ENCODE measurements around the gene CDT1.
A peak's percentile ranks its signal among the peaks of the same experiment; 100 is the strongest.
"Not testable (repeated sequence)": the region's sequence is repeated elsewhere in the genome, so short reads cannot be mapped to it uniquely, and the experiment has no call there.

Gene CDT1

DNA sequence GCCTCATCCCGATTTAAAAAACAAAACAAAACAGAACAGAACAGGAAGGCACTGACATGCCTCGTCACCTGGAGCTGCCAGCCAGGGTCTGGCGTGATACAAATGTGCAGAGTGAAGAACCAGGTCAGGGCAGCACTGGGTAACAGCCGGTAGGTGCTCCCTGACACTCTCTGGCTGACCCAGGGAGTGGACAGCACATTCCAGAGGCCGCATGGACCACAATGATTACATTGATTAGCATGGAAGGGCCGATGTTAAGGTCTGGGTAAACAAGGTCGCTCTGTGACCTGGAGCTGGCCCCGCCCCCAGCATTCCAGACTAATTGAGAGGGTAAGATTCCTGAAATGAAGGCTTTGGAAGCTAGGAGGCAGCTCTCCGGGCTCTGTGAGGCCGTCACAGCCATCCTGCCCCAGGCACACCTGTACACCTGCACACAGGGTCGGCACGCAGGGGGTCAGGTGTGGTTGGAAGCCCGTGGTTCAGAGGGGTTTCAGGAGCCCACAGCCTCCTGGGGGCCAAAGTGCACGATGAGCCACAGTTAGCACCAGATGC is 40.0 kb upstream of the CDT1 start:
- H3K36me3 Mint-ChIP-seq: no peaks in the 10 kb centered on the region
- no peaks in the 10 kb centered on the region for H3K27me3 Mint-ChIP-seq
- H3K4me3 Mint-ChIP-seq: no peak overlapping the region
- peak overlapping the region; percentile 27 for H3K27ac Mint-ChIP-seq
- H3K4me1 Mint-ChIP-seq: peaks cover 24% of the 10 kb centered on the region
- no peaks in the 10 kb centered on the region for H3K9me3 Mint-ChIP-seq

DNA sequence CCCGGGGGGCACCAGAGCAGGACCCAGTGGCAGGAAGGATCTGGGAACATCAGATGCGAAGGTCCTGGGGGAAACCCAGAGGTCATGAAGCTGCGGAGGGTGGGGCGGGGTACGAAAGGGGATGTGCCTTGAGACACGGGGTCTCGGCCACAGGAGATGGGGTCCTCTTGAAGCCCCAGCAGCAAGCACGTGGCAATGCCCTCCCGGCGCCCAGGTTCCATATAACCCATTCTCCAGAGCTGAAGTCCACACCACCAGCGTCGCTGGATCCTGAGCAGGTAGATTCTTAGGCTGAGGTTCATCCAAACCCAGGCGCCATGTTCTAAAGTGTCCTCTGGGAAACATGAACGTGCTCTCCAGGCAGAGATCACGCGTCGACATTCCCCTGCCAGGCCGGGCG is 39.5 kb upstream of the CDT1 start:
- Mint-ChIP-seq H3K9me3 (no peaks in the 10 kb centered on the region), H3K4me3 (no peak overlapping the region), H3K36me3 (no peaks in the 10 kb centered on the region), H3K27me3 (no peaks in the 10 kb centered on the region), H3K4me1 (peaks cover 22% of the 10 kb centered on the region), H3K27ac (no peak overlapping the region)

DNA sequence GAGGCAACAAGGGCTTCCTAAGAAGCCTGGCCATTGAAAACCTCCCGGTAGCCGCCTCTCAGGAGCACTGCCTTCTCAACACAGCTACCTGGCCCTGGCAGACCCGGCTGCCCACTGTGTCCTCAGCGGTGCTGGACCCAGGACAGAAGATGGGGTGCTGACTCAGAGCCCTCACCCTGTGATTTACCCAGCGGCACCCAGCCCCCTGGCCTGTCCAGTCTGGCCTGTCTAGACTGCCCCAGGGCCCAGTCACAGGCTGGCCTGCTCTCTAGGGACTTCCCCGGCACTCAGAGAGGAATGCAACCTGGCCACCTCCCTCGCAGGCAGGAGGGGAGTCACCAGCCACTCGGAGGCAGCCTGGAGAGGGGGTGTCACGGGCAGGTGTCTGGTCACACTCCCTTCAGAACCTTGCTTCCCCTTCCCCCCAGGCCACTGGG is 38.7 kb upstream of the CDT1 start:
- Mint-ChIP-seq H3K27me3 (no peaks in the 10 kb centered on the region), H3K27ac (no peak overlapping the region), H3K4me3 (no peak overlapping the region), H3K36me3 (no peaks in the 10 kb centered on the region), H3K9me3 (no peaks in the 10 kb centered on the region), H3K4me1 (peaks cover 23% of the 10 kb centered on the region)

DNA sequence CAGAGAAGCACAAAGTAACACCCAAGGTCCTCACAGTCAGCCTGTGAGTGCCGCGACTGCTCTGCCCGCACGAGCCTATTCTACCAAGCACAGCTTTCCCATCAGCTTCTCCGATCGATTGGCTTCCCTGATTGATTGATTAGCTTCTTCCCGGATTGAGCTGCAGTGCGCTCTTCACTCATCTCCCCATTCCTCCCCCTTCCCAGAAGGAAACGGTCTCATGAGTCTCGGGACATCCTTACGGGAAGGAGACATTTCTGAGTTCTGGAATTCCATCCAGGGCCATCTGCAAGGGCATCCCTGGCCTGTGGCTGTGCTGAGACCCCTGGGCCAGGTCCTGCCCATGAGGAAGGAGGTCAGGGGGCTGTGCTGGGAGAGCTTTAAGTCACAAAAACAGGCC is 36.6 kb upstream of the CDT1 start:
- no peak overlapping the region for H3K27ac Mint-ChIP-seq

GRCh38 chr16:88767546-88768070 is 36.0 kb upstream of the CDT1 start:
- Mint-ChIP-seq H3K4me3 (no peak overlapping the region), H3K27ac (no peak overlapping the region), H3K9me3 (no peaks in the 10 kb centered on the region), H3K27me3 (no peaks in the 10 kb centered on the region), H3K4me1 (peaks cover 27% of the 10 kb centered on the region), H3K36me3 (no peaks in the 10 kb centered on the region)

More for the DNA sequence above, 36.6 kb upstream of the CDT1 start:
- H3K4me1 Mint-ChIP-seq: peaks cover 27% of the 10 kb centered on the region
- H3K27me3 Mint-ChIP-seq: no peaks in the 10 kb centered on the region
- no peaks in the 10 kb centered on the region for H3K9me3 Mint-ChIP-seq
- H3K36me3 Mint-ChIP-seq: no peaks in the 10 kb centered on the region
- no peak overlapping the region for H3K4me3 Mint-ChIP-seq

DNA sequence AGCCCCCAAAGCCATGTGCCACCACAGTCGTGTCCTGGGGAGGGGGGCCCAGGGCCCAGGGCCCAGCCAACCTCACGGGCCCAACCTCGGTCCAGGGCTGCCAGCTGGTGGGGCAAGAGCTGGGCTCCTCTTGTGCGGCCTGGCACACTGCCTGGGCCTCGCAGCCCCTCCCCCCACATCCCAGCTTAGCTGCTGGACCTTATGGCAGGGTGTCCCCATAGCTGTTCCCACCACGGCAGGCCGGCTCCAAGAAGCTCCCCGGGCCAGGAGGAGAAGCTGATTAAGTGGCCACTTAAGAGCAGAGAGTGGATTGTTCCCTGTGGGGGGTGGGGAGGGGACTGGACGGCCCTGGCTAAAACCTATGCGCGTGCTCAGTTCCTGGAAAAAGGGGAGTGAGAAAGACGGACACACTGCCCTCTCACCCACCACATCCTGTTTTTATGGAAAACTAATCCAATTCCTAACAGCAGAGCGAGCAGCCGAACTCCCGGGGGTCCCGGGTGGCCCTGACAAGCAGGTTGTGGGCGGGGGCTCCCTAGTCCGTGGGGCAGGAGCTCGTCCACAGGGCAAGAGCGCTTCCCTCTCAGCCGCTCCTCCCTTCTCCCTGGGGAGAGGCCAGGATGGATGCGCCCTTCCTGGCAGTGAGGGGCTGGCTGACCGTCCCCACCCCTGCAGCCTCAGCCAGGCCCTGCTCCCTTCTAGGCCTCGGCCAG is 35.4 kb upstream of the CDT1 start:
- no peaks in the 10 kb centered on the region for H3K27me3 Mint-ChIP-seq
- no peak overlapping the region for H3K27ac Mint-ChIP-seq
- H3K36me3 Mint-ChIP-seq: no peaks in the 10 kb centered on the region
- no peaks in the 10 kb centered on the region for H3K9me3 Mint-ChIP-seq
- H3K4me3 Mint-ChIP-seq: no peak overlapping the region
- peaks cover 26% of the 10 kb centered on the region for H3K4me1 Mint-ChIP-seq

- Mint-ChIP-seq H3K4me3 (no peak overlapping the region), H3K36me3 (no peaks in the 10 kb centered on the region)
Measured at GRCh38 chr16:88769617-88770460, 33.8 kb upstream of the CDT1 start.

GRCh38 chr16:88770461-88771293 is 32.9 kb upstream of the CDT1 start:
- H3K27me3 Mint-ChIP-seq: no peaks in the 10 kb centered on the region
- H3K4me3 Mint-ChIP-seq: no peak overlapping the region
- no peaks in the 10 kb centered on the region for H3K9me3 Mint-ChIP-seq

More at GRCh38 chr16:88769617-88770460, 33.8 kb upstream of the CDT1 start:
- H3K4me1 Mint-ChIP-seq: peaks cover 23% of the 10 kb centered on the region
- no peak overlapping the region for H3K27ac Mint-ChIP-seq
- no peaks in the 10 kb centered on the region for H3K9me3 Mint-ChIP-seq
- H3K27me3 Mint-ChIP-seq: no peaks in the 10 kb centered on the region

DNA sequence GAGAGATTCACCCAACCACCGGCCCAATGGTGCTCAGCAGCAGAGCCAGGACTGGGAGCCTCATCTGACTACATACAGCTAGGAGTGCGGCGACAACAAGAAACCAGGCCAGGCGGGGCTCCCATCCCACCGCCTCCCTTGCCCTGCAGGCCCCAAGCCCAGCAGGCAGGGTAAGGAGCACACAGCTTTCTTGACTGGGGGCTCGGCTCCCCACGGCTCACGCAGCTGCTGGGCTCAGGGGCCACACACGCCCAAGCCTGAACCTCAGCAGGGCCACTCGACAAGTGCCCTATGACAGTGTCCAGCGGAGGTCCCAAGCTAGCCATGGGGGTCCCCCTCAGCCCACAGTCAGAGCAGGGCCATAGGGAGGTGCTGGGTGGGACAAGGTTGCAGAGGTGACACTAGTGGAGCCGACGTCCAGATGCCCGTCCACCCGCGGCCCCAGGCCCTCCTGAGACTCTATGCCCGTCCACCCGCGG is 32.3 kb upstream of the CDT1 start:
- H3K4me3 Mint-ChIP-seq: no peak overlapping the region
- no peak overlapping the region for H3K27ac Mint-ChIP-seq
- no peaks in the 10 kb centered on the region for H3K27me3 Mint-ChIP-seq
- no peaks in the 10 kb centered on the region for H3K36me3 Mint-ChIP-seq
- H3K4me1 Mint-ChIP-seq: peaks cover 18% of the 10 kb centered on the region
- H3K9me3 Mint-ChIP-seq: no peaks in the 10 kb centered on the region

More at GRCh38 chr16:88770461-88771293, 32.9 kb upstream of the CDT1 start:
- Mint-ChIP-seq H3K36me3 (no peaks in the 10 kb centered on the region), H3K27ac (no peak overlapping the region), H3K4me1 (peaks cover 23% of the 10 kb centered on the region)

GRCh38 chr16:88771781-88772180 is 31.8 kb upstream of the CDT1 start:
- peaks cover 18% of the 10 kb centered on the region for H3K4me1 Mint-ChIP-seq
- not testable (repeated sequence) for H3K9me3 Mint-ChIP-seq, H3K27me3 Mint-ChIP-seq

DNA sequence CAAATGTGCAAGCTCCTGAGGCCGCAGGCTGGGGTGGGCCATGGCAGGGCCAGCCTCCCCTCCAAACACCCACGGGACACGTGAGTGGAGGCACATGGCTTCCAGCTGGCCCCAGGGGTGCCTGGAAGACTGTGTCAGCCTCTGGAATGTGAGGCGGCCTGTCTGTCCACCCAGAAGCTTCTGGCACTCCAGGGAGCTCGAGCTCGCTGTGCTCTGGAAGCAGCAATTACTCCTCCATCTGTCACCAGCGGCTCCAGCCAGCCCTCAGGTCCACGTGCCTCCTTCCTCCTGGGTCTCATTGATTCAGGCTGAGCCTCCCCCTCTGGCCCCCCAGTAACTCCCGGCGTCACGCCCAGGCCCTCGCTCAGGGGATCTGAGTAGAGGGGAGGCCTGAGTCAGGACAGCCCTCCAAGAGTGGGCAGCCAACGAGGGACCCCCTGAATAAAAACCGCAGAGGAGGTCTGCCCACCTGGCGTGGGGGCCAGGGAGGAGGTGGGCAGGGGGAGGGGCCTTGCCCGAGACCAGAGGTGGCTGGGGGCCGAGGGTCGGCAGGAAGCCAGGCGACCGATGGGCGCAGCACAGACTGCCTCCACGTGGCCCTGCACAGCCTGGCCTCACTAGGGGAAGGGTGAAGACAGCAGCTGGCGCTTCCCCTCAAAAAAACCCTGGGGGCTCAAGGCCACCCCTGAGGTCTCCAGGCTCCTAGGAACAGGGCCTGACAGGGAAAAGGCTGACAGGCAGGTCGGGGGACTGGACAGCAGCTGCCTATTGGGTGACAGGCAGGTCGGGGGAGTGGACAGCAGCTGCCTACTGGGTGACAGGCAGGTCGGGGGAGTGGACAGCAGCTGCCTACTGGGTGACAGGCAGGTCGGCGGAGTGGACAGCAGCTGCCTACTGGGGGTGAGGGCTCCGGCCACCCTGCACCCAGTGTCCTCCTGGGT is 30.4 kb upstream of the CDT1 start:
- Mint-ChIP-seq H3K27me3 (no peaks in the 10 kb centered on the region), H3K27ac (no peak overlapping the region), H3K9me3 (no peaks in the 10 kb centered on the region), H3K4me3 (no peak overlapping the region), H3K4me1 (peaks cover 11% of the 10 kb centered on the region), H3K36me3 (no peaks in the 10 kb centered on the region)

More at GRCh38 chr16:88771781-88772180, 31.8 kb upstream of the CDT1 start:
- not testable (repeated sequence) for H3K27ac Mint-ChIP-seq, H3K4me3 Mint-ChIP-seq, H3K36me3 Mint-ChIP-seq

DNA sequence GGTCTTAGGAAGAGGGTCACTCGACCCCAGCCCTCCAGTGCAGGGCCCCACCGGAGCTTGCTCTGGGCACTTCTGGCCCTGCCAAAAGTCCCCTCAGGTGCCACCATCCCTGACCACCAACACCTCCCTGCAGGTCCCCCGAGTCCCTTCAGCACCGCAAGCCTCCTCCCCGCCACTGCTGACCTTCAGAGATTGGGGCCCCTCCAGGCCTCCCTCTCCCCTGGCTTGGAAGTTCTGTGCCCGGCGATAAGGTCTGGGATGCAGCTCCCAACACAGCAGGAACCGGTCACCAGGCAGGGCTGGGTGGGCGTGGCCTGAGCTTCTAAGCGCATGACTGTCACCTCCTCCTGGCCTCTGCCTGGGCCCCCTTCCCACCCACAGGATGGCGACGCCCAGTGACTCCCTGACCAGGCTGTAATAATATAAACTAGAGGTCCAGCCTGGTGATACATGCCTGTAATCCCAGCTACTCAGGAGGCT is 29.7 kb upstream of the CDT1 start:
- no peaks in the 10 kb centered on the region for H3K27me3 Mint-ChIP-seq
- H3K9me3 Mint-ChIP-seq: no peaks in the 10 kb centered on the region
- peaks cover 11% of the 10 kb centered on the region for H3K4me1 Mint-ChIP-seq
- H3K27ac Mint-ChIP-seq: no peak overlapping the region
- H3K36me3 Mint-ChIP-seq: no peaks in the 10 kb centered on the region
- H3K4me3 Mint-ChIP-seq: no peak overlapping the region

DNA sequence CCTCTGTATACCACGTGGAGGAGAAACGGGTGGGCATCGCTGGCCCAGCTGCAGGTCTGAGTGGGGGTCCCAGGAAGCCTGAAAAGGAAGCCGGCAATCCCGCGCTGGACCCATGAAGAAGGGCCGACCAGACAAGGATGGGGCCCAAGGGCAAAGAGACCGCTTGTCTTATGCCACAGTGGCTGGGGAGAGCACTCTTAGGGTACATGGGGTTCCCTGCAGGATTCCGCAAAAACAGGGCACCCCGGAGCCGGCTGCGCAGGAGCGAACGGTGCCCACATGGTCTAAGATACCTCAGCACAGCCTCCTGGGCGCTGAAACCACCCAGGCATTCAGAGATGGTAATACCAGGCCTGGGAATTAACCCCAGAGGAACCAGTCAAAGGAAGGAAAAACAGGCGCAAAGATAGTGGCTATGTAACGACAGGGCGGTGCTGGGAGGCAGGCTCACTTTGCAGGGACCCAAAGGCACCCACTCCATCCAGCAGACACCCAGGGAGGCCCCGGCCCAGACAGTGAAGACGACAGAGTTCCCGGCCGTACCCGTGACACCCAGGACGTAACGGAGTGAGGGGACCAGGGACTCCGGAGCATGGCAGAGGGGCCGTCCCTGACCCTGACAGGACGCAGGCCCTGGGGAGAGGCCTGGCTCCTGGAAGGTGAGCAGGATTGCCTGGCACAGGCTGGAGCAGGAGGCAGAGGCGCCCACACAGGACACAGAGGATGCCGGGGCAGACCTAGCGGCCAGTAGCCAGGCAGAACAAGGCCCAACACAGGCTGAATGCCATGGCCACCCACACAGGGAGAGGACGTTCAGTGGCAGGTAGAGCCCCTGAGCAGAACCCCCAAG is 28.8 kb upstream of the CDT1 start:
- Mint-ChIP-seq H3K9me3 (no peaks in the 10 kb centered on the region), H3K27me3 (no peaks in the 10 kb centered on the region), H3K36me3 (no peaks in the 10 kb centered on the region), H3K4me3 (no peak overlapping the region), H3K4me1 (peaks cover 10% of the 10 kb centered on the region), H3K27ac (no peak overlapping the region)

Measured in activated naive CD4-positive, alpha-beta T cell treated with anti-CD3 and anti-CD28 coated beads, Interleukin-2, amount 50 U/mL, for 24 hours (primary cell).